ENCODE data around the gene KCNMA1.
"Not testable (repeated sequence)": the region's sequence is repeated elsewhere in the genome, so short reads cannot be mapped to it uniquely, and the experiment has no call there.

Gene KCNMA1

GRCh38 chr10:77586719-77587415 lies 50.7 kb downstream of the KCNMA1 start:
- peak; percentile 70 for DNase-seq (ENCODE audit: low read depth, low spot score)

- no peak for DNase-seq (ENCODE audit: low read depth, low spot score)
Measured at GRCh38 chr10:77584938-77585337, 52.7 kb downstream of the KCNMA1 start.

- DNase-seq (ENCODE audit: low read depth, low spot score): no peak
Measured at GRCh38 chr10:77583527-77583926, 54.1 kb downstream of the KCNMA1 start.

- DNase-seq (ENCODE audit: low read depth, low spot score): no peak
Measured at GRCh38 chr10:77582710-77583115, 54.9 kb downstream of the KCNMA1 start.

- DNase-seq (ENCODE audit: low read depth, low spot score): no peak
Measured at GRCh38 chr10:77581738-77582137, 55.9 kb downstream of the KCNMA1 start.

GRCh38 chr10:77580482-77580881 lies 57.1 kb downstream of the KCNMA1 start:
- DNase-seq (ENCODE audit: low read depth, low spot score): no peak

- peak; percentile 43 for DNase-seq (ENCODE audit: low read depth, low spot score)
Measured at GRCh38 chr10:77578583-77579227, 58.9 kb downstream of the KCNMA1 start.

GRCh38 chr10:77577666-77578229 lies 59.9 kb downstream of the KCNMA1 start:
- DNase-seq (ENCODE audit: low read depth, low spot score): no peak

GRCh38 chr10:77576444-77577032 lies 61.1 kb downstream of the KCNMA1 start:
- no peak for DNase-seq (ENCODE audit: low read depth, low spot score)

GRCh38 chr10:77576007-77576367 lies 61.6 kb downstream of the KCNMA1 start:
- DNase-seq (ENCODE audit: low read depth, low spot score): no peak

- no peak for DNase-seq (ENCODE audit: low read depth, low spot score)
Measured at GRCh38 chr10:77575271-77576006, 62.2 kb downstream of the KCNMA1 start.

- DNase-seq (ENCODE audit: low read depth, low spot score): no peak
Measured at GRCh38 chr10:77574438-77574837, 63.2 kb downstream of the KCNMA1 start.

GRCh38 chr10:77572520-77572919 lies 65.1 kb downstream of the KCNMA1 start:
- DNase-seq (ENCODE audit: low read depth, low spot score): not testable (repeated sequence)

GRCh38 chr10:77571490-77571889 lies 66.1 kb downstream of the KCNMA1 start:
- no peak for DNase-seq (ENCODE audit: low read depth, low spot score)

- DNase-seq (ENCODE audit: low read depth, low spot score): no peak
Measured at GRCh38 chr10:77566914-77567566, 70.6 kb downstream of the KCNMA1 start.

- no peak for DNase-seq (ENCODE audit: low read depth, low spot score)
Measured at GRCh38 chr10:77566236-77566635, 71.4 kb downstream of the KCNMA1 start.

GRCh38 chr10:77565590-77566023 lies 72.0 kb downstream of the KCNMA1 start:
- no peak for DNase-seq (ENCODE audit: low read depth, low spot score)

GRCh38 chr10:77564731-77565589 lies 72.6 kb downstream of the KCNMA1 start:
- no peak for DNase-seq (ENCODE audit: low read depth, low spot score)

GRCh38 chr10:77563638-77564270 lies 73.9 kb downstream of the KCNMA1 start:
- DNase-seq (ENCODE audit: low read depth, low spot score): no peak

GRCh38 chr10:77562742-77563141 lies 74.9 kb downstream of the KCNMA1 start:
- no peak for DNase-seq (ENCODE audit: low read depth, low spot score)
